Right atrium auricular region (tissue), 2 donors: ENCODE results near the gene KRTAP10-1. TPM values are rescaled to one million over a fixed set of nuclear protein-coding genes. Genes with fewer than 3 reads are reported as not detected.

Source experiments
- DNase-seq: peaks from one replicate; pipeline ENCODE4 v3.0.0-alpha.2; 2019; ENCODE audit warnings: low spot score
- H3K27ac ChIP-seq, 2 donors: fragments of 200-600 bp; sonication (generic); 1 replicate in 1 of 2; 2 replicates in 1 of 2; pipeline ENCODE4 v1.5.1; 2016 to 2019
- H3K27me3 ChIP-seq, 2 donors: fragments of 200-600 bp; sonication (generic); one replicate each; pipeline versions ENCODE4 v1.5.1 to v1.6.0; 2017 to 2019
- H3K36me3 ChIP-seq: fragments of 200-600 bp; sonication (generic); one replicate; pipeline ENCODE4 v1.5.1; 2016
- H3K4me1 ChIP-seq, 2 donors: fragments of 200-600 bp; sonication (generic); one replicate each; pipeline versions ENCODE4 v1.5.1 to v1.6.0; 2017 to 2019
- H3K4me3 ChIP-seq, 2 donors: fragments of 200-600 bp; sonication (generic); 1 replicate in 1 of 2; 2 replicates in 1 of 2; pipeline ENCODE4 v1.5.1; 2017 to 2019; ENCODE audit warnings: mild to moderate bottlenecking in 1 of 2, moderate library complexity in 1 of 2
- H3K9me3 ChIP-seq, 2 donors: fragments of 200-600 bp; sonication (generic); one replicate each; pipeline ENCODE4 v1.5.1; 2019
- total RNA-seq, 2 donors: library from RNA; depleted of rRNA; stranded (reverse); fragments of >200 nt; gene quantifications; one replicate each; pipeline ENCODE4 v1.1.0, GENCODE V29; 2016
- TF ChIP-seq, protein P1 (sequence below), 2 donors: fragments of 200-600 bp; sonication (generic); IDR thresholded peaks; one replicate each; pipeline ENCODE4 v1.5.1; 2019; ENCODE audit warnings: antibody characterized with exemption in 2 of 2

Gene KRTAP10-1
- total RNA-seq, 2 donors from 2014 or later = not detected

- Histone ChIP-seq H3K9me3 (no peaks in the 10 kb centered on the region), H3K27me3 (no peaks in the 10 kb centered on the region), H3K4me3 (no peak overlapping the region), H3K36me3 (no peaks in the 10 kb centered on the region), H3K27ac (no peak overlapping the region), H3K4me1 (peaks cover 0 to 9% of the 10 kb centered on the region in 2 donors)
- DNase-seq = no peak
- TF ChIP-seq, protein P1, sequence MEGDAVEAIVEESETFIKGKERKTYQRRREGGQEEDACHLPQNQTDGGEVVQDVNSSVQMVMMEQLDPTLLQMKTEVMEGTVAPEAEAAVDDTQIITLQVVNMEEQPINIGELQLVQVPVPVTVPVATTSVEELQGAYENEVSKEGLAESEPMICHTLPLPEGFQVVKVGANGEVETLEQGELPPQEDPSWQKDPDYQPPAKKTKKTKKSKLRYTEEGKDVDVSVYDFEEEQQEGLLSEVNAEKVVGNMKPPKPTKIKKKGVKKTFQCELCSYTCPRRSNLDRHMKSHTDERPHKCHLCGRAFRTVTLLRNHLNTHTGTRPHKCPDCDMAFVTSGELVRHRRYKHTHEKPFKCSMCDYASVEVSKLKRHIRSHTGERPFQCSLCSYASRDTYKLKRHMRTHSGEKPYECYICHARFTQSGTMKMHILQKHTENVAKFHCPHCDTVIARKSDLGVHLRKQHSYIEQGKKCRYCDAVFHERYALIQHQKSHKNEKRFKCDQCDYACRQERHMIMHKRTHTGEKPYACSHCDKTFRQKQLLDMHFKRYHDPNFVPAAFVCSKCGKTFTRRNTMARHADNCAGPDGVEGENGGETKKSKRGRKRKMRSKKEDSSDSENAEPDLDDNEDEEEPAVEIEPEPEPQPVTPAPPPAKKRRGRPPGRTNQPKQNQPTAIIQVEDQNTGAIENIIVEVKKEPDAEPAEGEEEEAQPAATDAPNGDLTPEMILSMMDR (IDR thresholded peaks at IDR 0.05) = peak; percentile 42 to 78
These were observed 29.3 kb downstream of the KRTAP10-1 start for GRCh38 chr21:44510508-44511218.

DNA sequence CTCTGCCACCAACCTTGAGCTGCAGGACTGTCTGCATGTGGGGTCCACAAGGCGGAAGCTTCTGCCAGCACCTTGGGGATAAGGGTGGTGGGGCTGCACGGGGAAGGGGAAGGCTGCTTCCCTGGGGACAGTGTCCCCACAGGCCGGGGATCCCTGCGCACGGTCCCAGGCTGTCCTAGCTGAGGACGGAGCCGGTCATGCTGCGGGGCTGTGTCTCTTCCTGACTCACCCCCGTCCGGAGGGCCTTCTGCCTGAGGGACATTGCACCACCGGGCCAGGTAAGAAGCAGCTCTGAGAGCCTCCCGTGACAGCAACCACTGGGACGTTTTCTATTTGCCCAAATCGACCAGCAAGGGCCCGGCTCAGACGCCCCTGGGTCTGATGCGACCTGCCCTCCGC, 29.9 kb downstream of the KRTAP10-1 start:
- no peak overlapping the region for H3K27ac ChIP-seq
- TF ChIP-seq, protein P1 (IDR thresholded peaks at IDR 0.05) = no peak
- H3K4me3 ChIP-seq = no peak overlapping the region
- H3K36me3 ChIP-seq = no peaks in the 10 kb centered on the region
- no peak for DNase-seq
- H3K9me3 ChIP-seq = no peaks in the 10 kb centered on the region
- H3K4me1 ChIP-seq = peaks cover 0 to 9% of the 10 kb centered on the region in 2 donors
- no peaks in the 10 kb centered on the region for H3K27me3 ChIP-seq

GRCh38 chr21:44509539-44509938, 30.5 kb downstream of the KRTAP10-1 start:
- Histone ChIP-seq H3K36me3 (no peaks in the 10 kb centered on the region), H3K9me3 (no peaks in the 10 kb centered on the region), H3K4me3 (no peak overlapping the region), H3K27ac (no peak overlapping the region), H3K27me3 (no peaks in the 10 kb centered on the region), H3K4me1 (peaks cover 0 to 9% of the 10 kb centered on the region in 2 donors)
- no peak for DNase-seq
- TF ChIP-seq, protein P1 (IDR thresholded peaks at IDR 0.05) = peak; percentile 23 to 62

GRCh38 chr21:44508711-44509445, 31.1 kb downstream of the KRTAP10-1 start:
- Histone ChIP-seq H3K27me3 (no peaks in the 10 kb centered on the region), H3K27ac (no peak overlapping the region), H3K9me3 (no peaks in the 10 kb centered on the region), H3K36me3 (no peaks in the 10 kb centered on the region), H3K4me1 (peaks cover 0 to 9% of the 10 kb centered on the region in 2 donors), H3K4me3 (no peak overlapping the region)
- DNase-seq = no peak
- TF ChIP-seq, protein P1 (IDR thresholded peaks at IDR 0.05) = no peak

GRCh38 chr21:44508426-44508710, 31.6 kb downstream of the KRTAP10-1 start:
- Histone ChIP-seq H3K4me1 (peaks cover 0 to 9% of the 10 kb centered on the region in 2 donors), H3K9me3 (no peaks in the 10 kb centered on the region), H3K4me3 (no peak overlapping the region), H3K36me3 (no peaks in the 10 kb centered on the region), H3K27me3 (no peaks in the 10 kb centered on the region), H3K27ac (no peak overlapping the region)
- DNase-seq = no peak
- TF ChIP-seq, protein P1 (IDR thresholded peaks at IDR 0.05) = no peak
